ENCODE measurements around the gene STK32B.
"Not testable (repeated sequence)": the region's sequence is repeated elsewhere in the genome, so short reads cannot be mapped to it uniquely, and the experiment has no call there.

Gene STK32B

GRCh38 chr4:5203309-5203992 is 152.2 kb downstream of the STK32B start:
- DNase-seq (ENCODE audit: low read depth in 2 of 3, low spot score in 1 of 3): no peak

- DNase-seq (ENCODE audit: low read depth in 2 of 3, low spot score in 1 of 3): no peak
These were observed 152.7 kb downstream of the STK32B start for GRCh38 chr4:5203993-5204310.

- DNase-seq (ENCODE audit: low read depth in 2 of 3, low spot score in 1 of 3): no peak
These were observed 153.5 kb downstream of the STK32B start for GRCh38 chr4:5204781-5205180.

GRCh38 chr4:5206016-5206790 is 154.9 kb downstream of the STK32B start:
- DNase-seq (ENCODE audit: low read depth in 2 of 3, low spot score in 1 of 3): no peak

- DNase-seq (ENCODE audit: low read depth in 2 of 3, low spot score in 1 of 3): no peak
These were observed 158.6 kb downstream of the STK32B start for GRCh38 chr4:5209862-5210261.

- DNase-seq (ENCODE audit: low read depth in 2 of 3, low spot score in 1 of 3): no peak
These were observed 160.1 kb downstream of the STK32B start for GRCh38 chr4:5211282-5211839.

- DNase-seq (ENCODE audit: low read depth in 2 of 3, low spot score in 1 of 3): no peak
These were observed 161.2 kb downstream of the STK32B start for GRCh38 chr4:5212255-5213013.

- DNase-seq (ENCODE audit: low read depth in 2 of 3, low spot score in 1 of 3): no peak
These were observed 161.9 kb downstream of the STK32B start for GRCh38 chr4:5213087-5213595.

GRCh38 chr4:5215321-5215720 is 164.0 kb downstream of the STK32B start:
- DNase-seq (ENCODE audit: low read depth in 2 of 3, low spot score in 1 of 3): no peak

- no peak for DNase-seq (ENCODE audit: low read depth in 2 of 3, low spot score in 1 of 3)
These were observed 166.1 kb downstream of the STK32B start for GRCh38 chr4:5217421-5217820.

GRCh38 chr4:5218376-5219069 is 167.2 kb downstream of the STK32B start:
- DNase-seq (ENCODE audit: low read depth in 2 of 3, low spot score in 1 of 3): no peak

GRCh38 chr4:5220028-5220427 is 168.7 kb downstream of the STK32B start:
- no peak for DNase-seq (ENCODE audit: low read depth in 2 of 3, low spot score in 1 of 3)

GRCh38 chr4:5222047-5222446 is 170.8 kb downstream of the STK32B start:
- DNase-seq (ENCODE audit: low read depth in 2 of 3, low spot score in 1 of 3): no peak

- no peak for DNase-seq (ENCODE audit: low read depth in 2 of 3, low spot score in 1 of 3)
These were observed 171.7 kb downstream of the STK32B start for GRCh38 chr4:5222951-5223350.

GRCh38 chr4:5224340-5224739 is 173.1 kb downstream of the STK32B start:
- no peak for DNase-seq (ENCODE audit: low read depth in 2 of 3, low spot score in 1 of 3)

GRCh38 chr4:5232549-5232948 is 181.3 kb downstream of the STK32B start:
- DNase-seq (ENCODE audit: low read depth in 2 of 3, low spot score in 1 of 3): no peak

GRCh38 chr4:5237086-5237660 is 185.9 kb downstream of the STK32B start:
- no peak for DNase-seq (ENCODE audit: low read depth in 2 of 3, low spot score in 1 of 3)

GRCh38 chr4:5238173-5238572 is 186.9 kb downstream of the STK32B start:
- DNase-seq (ENCODE audit: low read depth in 2 of 3, low spot score in 1 of 3): no peak

GRCh38 chr4:5247061-5247460 is 195.8 kb downstream of the STK32B start:
- DNase-seq (ENCODE audit: low read depth in 2 of 3, low spot score in 1 of 3): not testable (repeated sequence)

GRCh38 chr4:5247735-5248134 is 196.5 kb downstream of the STK32B start:
- DNase-seq (ENCODE audit: low read depth in 2 of 3, low spot score in 1 of 3): no peak

- DNase-seq (ENCODE audit: low read depth in 2 of 3, low spot score in 1 of 3): no peak
These were observed 198.4 kb downstream of the STK32B start for GRCh38 chr4:5249727-5250126.
